Superior temporal gyrus (tissue), 1 donor: ENCODE data around the gene GSN.
"Not testable (repeated sequence)": the region's sequence is repeated elsewhere in the genome, so short reads cannot be mapped to it uniquely, and the experiment has no call there.

Experiments
- DNase-seq: peaks from one replicate; pipeline ENCODE4 v3.0.0-alpha.2; 2016; ENCODE audit errors: extremely low spot score

The GSN gene

DNA sequence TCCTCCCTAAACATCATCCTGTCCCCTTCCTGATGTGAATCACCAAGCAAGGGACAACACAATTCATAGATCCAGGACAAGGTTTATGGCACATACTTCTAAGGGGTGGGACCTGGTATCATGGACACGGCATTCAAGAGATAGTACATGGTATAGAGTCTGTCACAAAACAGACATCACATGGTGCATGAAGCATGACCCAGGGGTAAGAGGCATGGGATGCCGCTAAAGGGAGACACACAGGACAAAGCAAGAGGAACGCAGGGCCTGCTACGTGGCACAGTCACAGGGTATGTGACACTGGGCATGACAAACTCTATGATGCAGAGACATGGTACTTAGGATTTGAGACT, 20.7 kb downstream of the GSN start:
- DNase-seq = no peak

DNA sequence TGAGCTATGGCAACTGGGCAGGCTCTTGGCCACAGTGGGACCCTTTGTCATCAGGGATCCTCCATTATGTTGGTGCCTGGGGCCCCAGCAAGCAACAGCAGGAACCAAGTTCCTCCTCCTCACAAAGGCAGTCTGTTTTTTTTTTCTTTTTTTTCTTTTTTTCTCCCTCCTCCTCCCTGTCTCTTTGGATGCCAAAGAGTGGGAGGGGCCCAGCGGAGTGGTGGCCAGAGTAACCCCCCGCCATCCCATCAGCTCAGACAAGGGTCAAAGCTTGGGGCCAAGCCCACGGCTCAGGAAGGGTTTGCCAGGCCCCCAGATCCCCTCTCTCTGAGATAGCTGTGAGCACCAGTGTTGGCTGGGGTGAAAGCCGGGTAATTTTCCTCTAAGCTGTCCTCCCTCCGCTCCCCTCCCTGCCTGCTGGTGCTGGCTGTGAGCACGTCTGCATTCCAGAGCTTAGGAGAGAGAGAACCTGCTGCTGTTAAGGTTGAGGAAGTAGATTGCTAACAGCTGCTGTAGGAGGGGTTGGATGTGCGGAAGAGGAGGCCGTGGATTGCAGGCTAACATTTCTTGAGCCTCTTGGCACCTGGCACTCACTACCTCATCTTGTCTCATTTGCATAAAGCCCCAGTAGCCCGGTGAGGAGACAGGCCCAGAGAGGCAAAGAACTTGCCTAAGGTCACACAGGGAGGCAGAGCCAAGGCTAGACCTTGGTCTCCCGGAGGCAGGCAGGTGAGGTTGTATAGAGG, 21.2 kb downstream of the GSN start:
- DNase-seq = peak; percentile 88

DNA sequence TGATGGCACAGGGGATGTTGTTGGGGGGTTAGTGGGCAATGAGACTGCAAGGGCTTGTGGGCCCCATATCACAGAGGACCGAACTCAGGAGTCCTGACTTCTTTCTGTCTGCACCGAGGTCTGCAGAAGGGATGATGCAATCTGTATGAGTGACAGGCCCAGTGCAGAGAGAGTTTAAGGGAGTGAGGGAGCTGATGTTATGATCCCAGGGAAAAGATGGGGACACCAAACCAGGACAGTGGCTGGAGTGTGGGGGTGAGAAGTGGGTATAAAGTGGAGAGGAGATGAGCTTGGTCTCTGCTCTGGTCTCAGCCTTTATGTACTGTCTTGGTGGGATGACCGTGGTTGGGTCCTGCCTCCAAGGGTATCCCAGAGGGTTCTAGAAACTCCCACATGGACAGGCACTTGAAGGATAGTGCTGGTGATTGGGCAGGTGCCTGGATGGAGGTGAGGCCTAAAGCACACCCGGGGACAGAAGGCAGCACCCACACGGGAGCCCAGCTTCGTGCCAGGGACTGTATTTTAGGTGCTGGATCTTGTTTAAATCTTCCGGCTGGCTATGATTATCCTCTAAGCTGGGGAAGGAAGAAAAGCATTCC, 21.9 kb downstream of the GSN start:
- peak; percentile 67 for DNase-seq

DNA sequence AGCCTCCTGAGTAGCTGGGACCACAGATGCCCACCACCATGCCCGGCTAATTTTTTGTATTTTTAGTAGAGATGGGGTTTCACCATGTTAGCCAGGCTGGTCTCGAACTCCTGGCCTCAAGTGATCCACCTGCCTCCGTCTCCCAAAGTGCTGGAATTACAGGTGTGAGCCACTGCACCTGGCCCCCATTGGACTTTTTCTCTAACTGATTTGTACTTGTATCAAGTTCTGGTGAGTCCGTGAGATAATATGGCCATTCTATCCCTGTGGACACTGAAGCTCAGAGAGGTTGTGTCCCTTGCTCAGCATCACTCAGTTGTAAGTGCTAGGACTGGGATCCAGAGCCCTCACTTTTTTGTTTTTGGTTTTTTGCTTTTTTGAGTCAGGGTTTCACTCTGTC, 23.6 kb downstream of the GSN start:
- not testable (repeated sequence) for DNase-seq

DNA sequence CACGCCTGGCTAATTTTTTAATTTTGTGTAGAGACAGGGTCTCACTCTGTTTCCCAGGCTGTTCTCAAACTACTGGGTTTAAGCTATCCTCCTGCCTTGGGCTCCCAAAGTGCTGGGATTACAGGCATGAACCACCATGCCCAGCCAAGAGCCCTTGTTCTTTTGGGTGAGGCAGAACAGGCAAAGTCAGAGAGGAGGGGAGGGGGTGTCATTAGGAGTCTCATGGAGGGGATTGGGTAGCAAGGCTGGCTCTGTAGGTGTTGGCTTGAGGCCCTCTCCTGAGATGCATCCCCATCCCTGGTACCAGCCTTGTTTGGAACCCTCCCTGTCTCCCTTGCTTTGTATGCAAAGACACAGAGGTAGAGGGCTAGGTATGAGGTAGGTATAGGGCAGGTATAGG, 24.1 kb downstream of the GSN start:
- DNase-seq = no peak

DNA sequence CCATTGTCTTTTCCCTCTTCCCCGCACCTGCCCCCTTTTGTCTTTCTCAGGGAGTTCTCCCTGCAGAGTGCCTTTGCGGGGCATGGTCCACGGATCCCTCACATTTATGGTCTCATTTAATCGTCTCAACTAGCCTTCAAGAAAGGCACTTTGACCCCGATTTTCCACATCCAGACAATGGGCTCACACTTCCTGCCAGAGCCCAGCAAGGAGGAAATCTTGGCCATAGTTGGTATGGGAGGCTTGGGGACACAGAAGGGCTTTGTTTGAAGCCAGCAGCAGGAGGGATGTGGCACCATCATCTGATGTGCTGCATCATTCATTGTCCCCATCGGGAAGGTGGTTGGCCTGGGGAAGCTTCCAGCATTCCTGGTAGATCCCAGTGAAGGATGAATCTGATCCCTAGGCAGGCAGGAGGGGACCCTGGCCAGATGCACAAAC, 24.9 kb downstream of the GSN start:
- DNase-seq = peak; percentile 89

DNA sequence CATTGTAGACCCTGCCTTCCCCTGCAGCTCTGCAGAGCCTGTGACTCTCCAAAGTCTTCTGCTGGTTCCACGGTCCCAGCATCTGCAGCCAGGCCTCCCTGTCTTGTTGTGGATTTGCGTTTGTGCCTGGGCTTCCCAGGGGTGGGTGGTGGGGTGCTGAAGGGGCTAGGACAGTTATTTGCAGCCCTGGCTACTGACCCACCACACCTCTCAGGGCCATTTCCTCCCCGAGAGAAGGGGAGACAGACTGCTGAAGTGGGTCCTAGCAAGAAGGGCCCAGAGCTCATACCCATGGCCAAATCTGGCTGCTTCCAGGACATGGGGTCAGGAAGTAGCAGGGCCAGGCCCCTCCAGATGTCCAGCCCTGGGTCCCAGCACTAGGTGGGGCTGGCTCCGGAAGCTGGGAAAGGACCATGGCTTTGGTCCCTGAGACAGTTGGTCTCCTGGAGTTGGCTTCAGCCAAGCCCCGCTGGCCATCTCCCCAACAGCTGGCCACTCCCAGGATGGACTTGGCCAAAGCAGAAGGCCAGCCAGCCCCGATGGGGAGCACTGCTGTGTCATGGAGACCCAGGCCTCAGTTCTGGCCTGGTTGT, 26.3 kb downstream of the GSN start:
- DNase-seq = peak; percentile 20

DNA sequence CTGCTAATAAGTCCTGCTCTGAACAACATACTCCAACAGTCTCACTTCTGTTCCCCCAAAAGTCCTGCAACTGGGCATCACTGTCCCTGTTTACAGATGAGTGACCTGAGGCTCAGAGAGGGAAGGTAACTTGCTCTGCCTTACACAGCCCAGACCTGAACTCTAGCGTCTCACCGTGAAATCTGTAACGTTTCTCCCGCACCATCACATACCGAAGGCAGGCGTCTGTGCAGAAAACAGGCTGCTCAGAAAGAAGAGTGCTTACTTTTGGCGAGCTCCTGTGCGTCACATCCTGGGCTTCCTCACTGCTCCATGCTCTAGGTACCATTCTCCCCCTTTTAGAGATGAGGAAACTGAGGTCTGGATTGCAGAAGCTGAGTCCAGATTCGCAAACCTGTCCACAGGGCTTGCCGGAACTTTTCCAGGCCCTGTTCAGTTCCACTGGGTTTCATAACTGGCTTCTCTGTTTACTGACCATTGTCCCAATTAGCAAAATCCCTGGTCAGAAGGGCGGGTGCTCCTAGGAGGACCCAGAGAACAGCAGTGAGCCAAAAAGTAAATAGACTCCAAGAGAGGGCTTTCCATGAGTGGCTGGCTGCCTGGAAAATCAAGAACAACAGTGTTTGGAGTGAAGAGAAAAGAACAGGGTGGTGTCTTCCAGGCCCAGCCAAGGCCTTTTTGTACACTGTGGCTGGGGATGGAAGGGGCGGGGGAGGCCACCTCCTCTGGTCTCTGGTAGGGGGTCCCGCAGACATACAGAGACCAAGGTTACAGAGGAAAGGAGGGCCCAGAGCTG, 27.1 kb downstream of the GSN start:
- DNase-seq = peak; percentile 52

DNA sequence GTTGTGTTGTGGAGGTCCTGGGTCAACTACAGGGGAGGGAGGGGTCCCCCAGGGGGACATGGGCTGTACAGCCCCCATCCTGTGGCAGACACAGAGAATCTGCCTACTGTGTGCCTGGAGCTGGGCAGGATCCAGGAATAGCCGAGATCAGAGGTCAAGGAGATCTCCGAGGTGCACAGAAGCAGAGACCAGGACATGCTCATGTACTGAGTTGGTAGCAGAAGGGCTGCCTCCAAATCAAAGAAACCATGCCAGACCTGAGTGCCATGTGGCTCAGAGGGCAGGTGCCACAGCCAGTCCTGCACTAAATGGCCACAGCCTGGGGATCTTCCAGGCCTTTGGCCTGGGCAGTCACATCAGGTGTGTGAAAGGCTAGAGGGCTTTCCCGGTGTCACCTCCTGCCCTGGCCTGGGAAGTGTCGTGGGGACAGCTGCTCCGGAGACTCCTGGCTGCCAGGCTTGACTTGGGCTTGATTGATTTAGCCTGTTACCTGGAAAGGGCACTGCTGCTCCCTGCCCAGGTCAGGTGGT, 27.8 kb downstream of the GSN start:
- peak; percentile 23 for DNase-seq

DNA sequence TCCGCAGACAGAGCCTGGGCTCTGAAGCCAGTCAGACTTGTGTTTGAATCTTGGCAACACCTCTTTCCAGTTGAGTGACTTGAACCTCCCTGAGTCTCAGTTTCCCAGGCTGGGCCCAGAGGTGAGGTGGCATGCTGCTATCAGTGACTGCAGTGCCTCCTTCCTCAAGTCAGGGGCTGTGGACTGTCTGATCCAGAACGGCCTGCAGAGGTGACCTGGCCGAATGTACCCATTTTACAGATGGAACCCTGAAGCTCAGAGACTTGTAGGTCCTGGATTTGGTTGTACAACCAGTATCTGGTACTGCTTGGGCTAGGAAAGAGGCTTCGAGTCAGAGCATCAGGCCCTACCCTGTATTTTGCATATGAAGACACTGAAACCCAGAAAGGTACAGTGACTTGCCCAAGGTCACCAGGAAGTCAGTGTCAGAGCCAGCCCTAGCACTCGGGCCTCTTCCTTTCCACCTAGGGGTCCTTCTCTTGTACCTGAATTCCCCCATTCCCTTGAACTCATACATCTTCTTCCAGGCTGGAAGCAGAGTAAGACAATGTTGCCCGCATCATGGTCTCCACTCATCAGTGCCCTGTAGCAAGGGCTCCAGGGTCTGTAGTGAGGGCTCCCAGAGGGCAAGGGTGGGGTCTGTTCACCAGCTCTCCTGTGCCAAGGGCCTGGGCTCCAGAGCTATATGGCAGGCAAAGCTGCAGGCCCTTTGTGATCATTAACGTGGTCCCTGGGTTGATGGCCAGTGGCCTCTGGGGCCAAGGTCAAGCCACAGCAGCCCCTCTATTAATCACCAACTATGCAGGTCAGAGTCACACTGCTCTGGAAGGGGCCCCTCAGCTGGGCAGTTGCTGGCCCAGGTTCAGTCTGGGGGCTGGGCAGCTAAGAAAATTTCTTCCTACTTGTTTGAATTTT, 28.5 kb downstream of the GSN start:
- no peak for DNase-seq

DNA sequence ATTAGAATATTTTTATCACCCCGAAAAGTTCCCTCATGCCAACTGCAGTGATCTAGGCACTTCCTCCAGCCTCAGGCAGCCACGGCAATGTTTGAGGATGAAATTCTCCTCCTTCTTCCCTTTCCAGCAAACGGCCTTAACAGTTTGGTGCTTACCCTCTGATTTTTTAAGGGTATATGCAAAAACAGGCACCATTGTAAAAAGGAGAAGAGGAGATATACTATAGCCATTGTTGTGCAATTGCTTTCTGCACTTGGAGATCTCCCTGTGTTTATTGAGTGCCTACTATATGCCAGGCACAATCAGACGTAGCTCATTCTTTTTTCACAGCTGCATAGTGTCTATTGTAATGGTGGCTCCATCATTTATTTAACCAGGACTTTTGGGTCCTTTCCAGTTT, 29.4 kb downstream of the GSN start:
- DNase-seq = peak; percentile 45

DNA sequence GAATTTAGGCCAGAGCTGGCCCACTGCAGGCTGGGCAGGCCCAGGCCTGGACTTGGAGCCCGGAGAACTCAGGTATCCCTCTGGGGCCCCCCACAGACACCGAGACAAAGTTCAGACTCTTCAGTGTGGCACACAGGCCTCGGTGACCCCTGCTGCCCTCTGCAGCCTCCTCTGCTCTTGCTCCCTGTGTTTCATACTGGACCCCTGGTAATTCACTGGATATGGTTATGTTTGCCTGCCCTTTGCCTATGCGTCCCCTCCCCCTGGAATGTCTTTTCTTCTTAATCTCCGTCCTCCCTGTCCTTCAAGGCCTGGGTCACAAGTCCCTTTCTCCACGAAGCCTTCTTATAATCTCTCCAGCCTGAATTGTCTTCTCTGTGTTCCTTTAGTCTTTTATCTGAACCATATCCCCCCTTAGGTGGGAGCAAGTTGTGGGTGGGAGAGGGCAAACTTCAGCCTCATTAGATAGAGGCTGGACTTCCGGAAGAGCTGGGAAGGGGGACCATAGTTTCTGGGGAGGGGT, 30.1 kb downstream of the GSN start:
- peak; percentile 18 for DNase-seq

DNA sequence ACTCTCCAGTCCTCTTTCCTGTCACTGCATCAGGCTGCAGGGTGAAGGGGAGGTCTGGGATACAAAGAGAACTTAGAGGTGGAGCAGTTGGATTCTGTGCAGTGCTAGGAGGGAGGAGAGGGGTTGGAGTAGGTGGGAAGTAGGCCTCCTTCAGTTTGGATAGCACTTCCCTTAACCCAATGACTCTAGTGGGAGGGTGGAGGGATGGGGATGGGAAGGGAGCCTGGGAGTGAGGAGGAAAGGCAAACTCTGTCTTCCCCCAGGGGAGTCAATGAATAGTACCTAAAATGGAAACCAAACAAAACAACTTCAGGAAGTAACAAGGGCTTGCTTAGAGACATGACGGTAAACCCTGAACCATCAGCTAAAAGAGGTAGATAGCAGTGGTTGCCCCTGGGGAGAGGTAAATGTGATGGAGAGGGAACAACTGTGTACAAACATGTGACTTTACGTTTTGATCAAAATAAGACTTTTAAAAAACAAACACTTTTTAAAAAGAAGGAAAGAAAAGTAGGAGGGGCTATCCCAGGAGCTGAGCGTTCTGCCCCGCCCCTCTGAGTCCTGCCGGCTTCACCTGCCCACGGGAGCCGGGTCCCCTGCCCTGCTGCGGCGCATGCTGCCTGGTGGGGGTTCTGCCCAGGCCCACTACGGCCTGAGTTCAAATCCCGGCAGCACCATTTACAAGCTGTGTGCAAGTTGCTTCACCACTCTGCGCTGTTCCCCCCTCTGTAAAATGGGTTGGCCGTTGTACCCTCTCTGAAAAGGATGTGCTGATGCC, 30.9 kb downstream of the GSN start:
- peak; percentile 46 for DNase-seq

DNA sequence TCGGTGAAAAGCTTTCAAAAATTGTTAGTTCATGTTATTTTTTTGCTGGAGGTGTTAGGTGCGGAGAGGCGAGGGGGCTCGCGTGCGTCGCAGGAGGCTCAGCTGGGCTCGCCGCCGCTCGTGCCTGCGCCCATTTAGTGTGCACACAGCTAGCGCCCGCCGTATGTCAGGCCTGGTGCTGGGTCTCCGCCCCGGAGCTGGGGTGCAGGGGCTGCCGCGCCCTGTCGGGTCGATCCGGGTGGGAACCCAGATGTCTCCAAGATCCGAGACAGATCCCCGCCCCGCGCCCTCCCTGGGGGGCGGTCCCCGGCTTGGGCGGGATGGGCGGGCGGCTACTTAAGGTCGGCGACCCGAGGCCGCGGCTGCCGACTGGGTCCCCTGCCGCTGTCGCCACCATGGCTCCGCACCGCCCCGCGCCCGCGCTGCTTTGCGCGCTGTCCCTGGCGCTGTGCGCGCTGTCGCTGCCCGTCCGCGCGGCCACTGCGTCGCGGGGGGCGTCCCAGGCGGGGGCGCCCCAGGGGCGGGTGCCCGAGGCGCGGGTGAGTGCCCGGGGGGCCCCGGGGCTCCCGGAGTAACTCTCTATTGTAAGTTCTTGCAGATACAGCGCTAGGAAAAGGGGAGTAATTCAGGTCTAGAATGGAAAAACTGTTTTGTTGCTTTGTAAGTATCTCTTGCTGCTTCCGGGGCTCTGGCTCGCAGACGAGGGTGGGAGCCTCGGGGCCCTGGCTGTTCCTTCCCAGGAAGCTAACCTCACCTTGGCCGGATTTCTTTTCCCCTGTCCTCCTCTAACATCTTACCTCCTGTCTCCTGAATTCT, 31.7 kb downstream of the GSN start:
- peak; percentile 54 for DNase-seq

DNA sequence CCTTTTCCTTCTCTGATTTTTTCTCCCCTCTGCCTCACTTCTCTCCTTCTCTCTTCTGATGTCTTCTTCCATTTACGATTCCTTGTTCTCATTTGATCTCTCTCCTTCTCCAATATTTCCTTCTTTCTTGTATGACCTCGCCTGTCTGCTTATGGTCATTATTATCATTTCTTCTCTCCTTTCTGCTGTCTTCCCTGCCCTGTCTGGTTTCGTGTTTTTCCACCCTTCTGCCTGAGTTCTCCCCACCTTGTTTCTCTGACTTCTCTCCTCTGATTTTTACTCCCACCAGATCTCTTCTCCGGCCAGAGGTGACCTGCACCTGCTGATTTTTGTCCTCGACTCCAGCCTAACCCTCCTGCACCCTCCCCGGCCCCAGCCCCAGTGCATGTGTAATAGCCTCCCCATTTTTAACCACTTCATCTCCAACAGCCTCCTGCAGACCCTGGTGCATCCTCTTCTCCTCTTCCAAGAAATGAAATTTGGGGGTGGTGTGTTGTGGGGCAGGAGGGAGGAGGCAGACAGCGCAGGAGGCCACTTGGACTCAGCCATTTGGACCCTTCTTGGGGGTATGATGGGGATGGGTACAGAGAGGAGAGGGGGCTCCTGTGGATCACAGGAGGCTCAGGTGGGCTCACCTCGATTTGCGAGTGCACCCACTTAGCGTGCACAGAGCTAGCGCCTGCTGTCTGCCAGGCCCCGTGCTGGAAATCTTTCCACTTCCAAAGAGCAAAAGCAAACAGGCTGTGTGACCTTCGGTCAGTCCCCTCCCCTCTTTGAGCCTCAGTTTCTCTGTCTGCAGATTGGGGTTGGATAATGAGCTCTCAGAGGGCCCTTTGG, 32.5 kb downstream of the GSN start:
- no peak for DNase-seq

DNA sequence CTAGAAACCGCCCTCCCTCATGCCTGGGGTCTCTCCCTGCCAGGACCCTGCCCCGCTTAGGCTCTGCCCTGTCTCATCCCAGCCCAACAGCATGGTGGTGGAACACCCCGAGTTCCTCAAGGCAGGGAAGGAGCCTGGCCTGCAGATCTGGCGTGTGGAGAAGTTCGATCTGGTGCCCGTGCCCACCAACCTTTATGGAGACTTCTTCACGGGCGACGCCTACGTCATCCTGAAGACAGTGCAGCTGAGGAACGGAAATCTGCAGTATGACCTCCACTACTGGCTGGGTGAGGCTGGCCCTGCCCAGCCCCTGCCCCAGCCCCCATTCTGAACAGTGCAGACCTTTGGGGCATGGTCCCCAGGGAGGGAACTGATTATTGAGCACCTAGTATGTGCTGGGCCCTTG, 33.9 kb downstream of the GSN start:
- DNase-seq = no peak

DNA sequence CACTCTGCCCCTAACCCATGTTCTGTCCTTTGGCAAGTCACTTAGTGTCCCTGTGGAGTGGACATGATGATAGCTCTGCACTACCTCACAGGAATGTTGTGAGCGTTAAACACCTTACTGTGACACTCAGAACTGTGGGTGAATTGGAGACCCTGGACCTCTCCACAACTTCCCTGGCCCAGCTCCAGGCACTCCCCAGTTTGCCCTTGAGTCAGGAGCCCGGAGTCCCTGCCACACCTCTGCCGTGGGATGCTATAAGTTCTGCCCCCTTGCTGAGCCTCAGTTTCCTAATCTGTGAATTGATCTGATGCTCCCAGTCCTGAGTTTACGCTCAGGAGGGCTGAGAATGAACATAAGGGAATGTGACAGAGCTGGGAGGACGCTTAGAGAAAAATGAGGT, 34.4 kb downstream of the GSN start:
- no peak for DNase-seq

DNA sequence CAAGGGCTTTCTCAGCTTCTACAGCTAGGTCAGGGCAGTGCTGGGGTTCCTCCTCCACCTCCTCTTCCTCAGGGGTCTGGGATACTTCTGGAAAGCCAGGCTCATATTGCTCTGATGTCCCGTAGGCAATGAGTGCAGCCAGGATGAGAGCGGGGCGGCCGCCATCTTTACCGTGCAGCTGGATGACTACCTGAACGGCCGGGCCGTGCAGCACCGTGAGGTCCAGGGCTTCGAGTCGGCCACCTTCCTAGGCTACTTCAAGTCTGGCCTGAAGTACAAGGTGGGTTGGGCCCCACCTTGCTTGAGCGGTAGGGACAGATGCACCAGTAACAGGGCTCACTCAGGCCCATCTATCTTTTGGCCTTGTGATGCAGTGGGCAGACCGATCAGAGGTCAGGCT, 34.8 kb downstream of the GSN start:
- DNase-seq = no peak
